HEK293 (cell line): ENCODE data around the gene TTLL3.
A peak's percentile ranks its signal among the peaks of the same experiment; 100 is the strongest.

Experiments
- CTCF ChIA-PET: fragments of 350-600 bp; formaldehyde crosslinking; extraction: SDS; loops from one replicate; lab custom pipeline; 2021; ENCODE audit warnings: antibody characterized with exemption; lab: Yijun Ruan, JAX
- POLR2A ChIA-PET: fragments of 300-600 bp; formaldehyde crosslinking; extraction: SDS; loops from one replicate; lab custom pipeline; 2020; ENCODE audit warnings: antibody characterized with exemption, inconsistent platforms; lab: Yijun Ruan, JAX
- H3K27ac ChIP-seq: fragments of 200-500 bp; sonication (Bioruptor generic); 2 replicates; pipeline ENCODE4 v1.5.1; 2014; ENCODE audit warnings: low read depth, low read length, control low read depth, inconsistent platforms; ENCODE audit errors: extremely low read depth
- H3K36me3 ChIP-seq, 2 experiments: fragments of 200-500 bp in 1 of 2; sonication (Bioruptor generic) in 1 of 2; 1 replicate in 1 of 2; 2 replicates in 1 of 2; pipeline ENCODE4 v1.5.1; 2014 to 2017; ENCODE audit warnings: inconsistent platforms in 2 of 2, low read length in 2 of 2; ENCODE audit not compliant: control insufficient read depth in 2 of 2, insufficient read depth in 1 of 2
- H3K4me1 ChIP-seq: fragments of 200-500 bp; sonication (Bioruptor generic); 2 replicates; pipeline ENCODE4 v1.5.1; 2014; ENCODE audit warnings: mild to moderate bottlenecking, low read length, inconsistent platforms; ENCODE audit not compliant: control insufficient read depth, insufficient read depth
- H3K4me3 ChIP-seq: 2 replicates; pipeline ENCODE4 v1.5.1; 2011; ENCODE audit warnings: low read depth, mild to moderate bottlenecking, control low read depth, low read length, moderate library complexity
- H3K9me3 ChIP-seq: fragments of 200-500 bp; sonication (Bioruptor generic); 2 replicates; pipeline ENCODE4 v1.5.1; 2014; ENCODE audit warnings: low read depth, low read length, inconsistent platforms; ENCODE audit not compliant: control insufficient read depth, insufficient read depth
- GLI4 ChIP-seq: fragments of 450-650 bp; formaldehyde crosslinking; IDR thresholded peaks from 2 replicates; pipeline ENCODE4 v1.5.1; 2016; ENCODE audit warnings: missing biosample characterization, missing genetic modification characterization
- SCRT2 ChIP-seq: fragments of 450-650 bp; formaldehyde crosslinking; IDR thresholded peaks from 2 replicates; pipeline ENCODE4 v1.5.1; 2016; ENCODE audit warnings: missing biosample characterization, missing genetic modification characterization
- ZIC2 ChIP-seq: fragments of 450-650 bp; formaldehyde crosslinking; IDR thresholded peaks from 2 replicates; pipeline ENCODE4 v1.5.1; 2016; ENCODE audit warnings: missing biosample characterization, missing genetic modification characterization
- ZNF24 ChIP-seq: fragments of 450-650 bp; formaldehyde crosslinking; IDR thresholded peaks from 2 replicates; pipeline ENCODE4 v1.5.1; 2016; ENCODE audit warnings: missing biosample characterization, missing genetic modification characterization
- ZNF394 ChIP-seq: fragments of 450-650 bp; formaldehyde crosslinking; IDR thresholded peaks from 2 replicates; pipeline ENCODE4 v1.5.1; 2016; ENCODE audit warnings: missing biosample characterization, missing genetic modification characterization, mild to moderate bottlenecking, moderate library complexity, borderline replicate concordance
- ZNF514 ChIP-seq: fragments of 450-650 bp; formaldehyde crosslinking; IDR thresholded peaks from 2 replicates; pipeline ENCODE4 v1.5.1; 2016; ENCODE audit warnings: missing biosample characterization, missing genetic modification characterization
- ZNF560 ChIP-seq: fragments of 450-650 bp; formaldehyde crosslinking; IDR thresholded peaks from 2 replicates; pipeline ENCODE4 v1.5.1; 2017; ENCODE audit warnings: missing biosample characterization, missing genetic modification characterization, borderline replicate concordance
- ZNF621 ChIP-seq: fragments of 450-650 bp; formaldehyde crosslinking; IDR thresholded peaks from 2 replicates; pipeline ENCODE4 v1.5.1; 2017; ENCODE audit warnings: missing biosample characterization, missing genetic modification characterization
- ZNF623 ChIP-seq: fragments of 450-650 bp; formaldehyde crosslinking; IDR thresholded peaks from 2 replicates; pipeline ENCODE4 v1.5.1; 2016; ENCODE audit warnings: missing biosample characterization, missing genetic modification characterization
- ZNF664 ChIP-seq: fragments of 450-650 bp; formaldehyde crosslinking; IDR thresholded peaks from 2 replicates; pipeline ENCODE4 v1.5.1; 2016; ENCODE audit warnings: missing biosample characterization, missing genetic modification characterization
- ZSCAN23 ChIP-seq: fragments of 450-650 bp; formaldehyde crosslinking; IDR thresholded peaks from 2 replicates; pipeline ENCODE4 v1.5.1; 2016; ENCODE audit warnings: missing biosample characterization, missing genetic modification characterization
- TF ChIP-seq, protein P1 (sequence below): fragments of 450-650 bp; formaldehyde crosslinking; IDR thresholded peaks from 2 replicates; pipeline ENCODE4 v1.5.1; 2016; ENCODE audit warnings: missing biosample characterization, missing genetic modification characterization

The TTLL3 gene

DNA sequence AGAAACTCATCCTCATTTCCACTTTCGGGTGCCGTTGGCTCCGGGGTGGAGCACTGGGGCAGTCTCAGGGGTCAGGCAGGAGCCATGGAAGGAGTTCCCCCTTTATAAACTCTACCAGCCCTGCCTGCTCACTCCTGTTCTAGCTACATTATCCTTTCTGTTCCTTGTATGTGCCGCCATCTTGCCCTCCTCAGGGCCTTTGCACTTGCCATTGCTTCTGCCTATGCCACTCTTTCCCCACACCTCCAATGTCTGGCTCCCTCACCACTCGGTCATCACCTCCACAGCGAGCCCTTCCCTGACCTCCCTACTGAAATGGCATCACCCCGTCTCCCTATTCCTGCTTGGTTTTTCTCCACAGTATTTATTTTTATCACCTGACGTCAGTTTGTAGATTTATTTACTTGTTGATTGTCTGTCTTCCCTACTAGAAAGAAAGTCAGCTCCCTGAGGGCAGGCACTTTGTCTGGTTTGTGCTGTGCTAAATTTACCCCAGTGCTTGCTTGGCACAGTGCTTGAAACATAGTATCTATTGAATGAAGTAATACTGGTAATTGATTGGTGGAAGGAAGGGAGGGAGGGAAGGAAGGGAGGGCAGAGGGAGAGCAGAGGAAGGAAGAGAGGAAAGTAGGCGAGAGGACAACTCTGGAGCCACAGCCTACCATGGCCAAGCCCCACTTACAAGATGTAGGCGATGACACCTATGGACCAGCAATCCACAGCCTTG, 49.1 kb upstream of the TTLL3 start:
- no peaks in the 10 kb centered on the region for H3K4me1 ChIP-seq
- peaks cover 16 to 80% of the 10 kb centered on the region in 2 experiments; a peak in 2 of 3 replicates for H3K36me3 ChIP-seq
- H3K4me3 ChIP-seq, result no peak overlapping the region
- no peak overlapping the region for H3K27ac ChIP-seq
- ChIA-PET CTCF (interaction anchor here (0.8 kb wide), 1 partner anchor 9 kb away, joined by 3 read pairs; the partner anchor contains the start of gene CAMK1), POLR2A (interaction anchor here (0.6 to 0.7 kb wide), 2 partner anchors 51 to 52 kb away, joined by 3 to 4 read pairs; no protein-coding TSS in a partner anchor)
- H3K9me3 ChIP-seq, result no peaks in the 10 kb centered on the region
- TF ChIP-seq ZNF623 (tag by site-specific recombination), result peak; percentile 91
- TF ChIP-seq GLI4 (tag by site-specific recombination), result no peak
- peak; percentile 31; the same call in 1 of the 2 replicates for TF ChIP-seq SCRT2 (tag by site-specific recombination)
- TF ChIP-seq ZNF621 (tag by site-specific recombination), result no peak

DNA sequence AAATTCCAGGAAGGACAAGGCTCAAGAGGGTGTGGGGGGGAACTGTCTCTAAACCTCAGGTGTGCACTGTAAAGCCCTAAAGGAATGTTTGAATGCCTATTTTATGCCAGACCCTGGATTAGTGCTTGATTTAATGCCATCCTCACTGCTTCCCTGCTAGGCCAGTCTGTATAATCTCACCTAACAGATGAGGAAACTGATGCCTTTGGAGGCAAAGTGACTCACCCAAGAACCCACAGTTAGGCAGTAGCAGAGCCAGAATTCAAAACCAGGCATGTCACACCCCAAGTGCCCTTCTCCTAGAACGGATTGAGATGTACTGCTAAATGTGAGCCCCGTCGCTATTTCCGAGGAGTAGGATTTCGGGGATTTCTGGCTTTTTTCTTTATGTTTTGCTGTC, 48.1 kb upstream of the TTLL3 start:
- H3K27ac ChIP-seq, result no peak overlapping the region
- no peak for TF ChIP-seq ZNF24
- TF ChIP-seq, protein P1, sequence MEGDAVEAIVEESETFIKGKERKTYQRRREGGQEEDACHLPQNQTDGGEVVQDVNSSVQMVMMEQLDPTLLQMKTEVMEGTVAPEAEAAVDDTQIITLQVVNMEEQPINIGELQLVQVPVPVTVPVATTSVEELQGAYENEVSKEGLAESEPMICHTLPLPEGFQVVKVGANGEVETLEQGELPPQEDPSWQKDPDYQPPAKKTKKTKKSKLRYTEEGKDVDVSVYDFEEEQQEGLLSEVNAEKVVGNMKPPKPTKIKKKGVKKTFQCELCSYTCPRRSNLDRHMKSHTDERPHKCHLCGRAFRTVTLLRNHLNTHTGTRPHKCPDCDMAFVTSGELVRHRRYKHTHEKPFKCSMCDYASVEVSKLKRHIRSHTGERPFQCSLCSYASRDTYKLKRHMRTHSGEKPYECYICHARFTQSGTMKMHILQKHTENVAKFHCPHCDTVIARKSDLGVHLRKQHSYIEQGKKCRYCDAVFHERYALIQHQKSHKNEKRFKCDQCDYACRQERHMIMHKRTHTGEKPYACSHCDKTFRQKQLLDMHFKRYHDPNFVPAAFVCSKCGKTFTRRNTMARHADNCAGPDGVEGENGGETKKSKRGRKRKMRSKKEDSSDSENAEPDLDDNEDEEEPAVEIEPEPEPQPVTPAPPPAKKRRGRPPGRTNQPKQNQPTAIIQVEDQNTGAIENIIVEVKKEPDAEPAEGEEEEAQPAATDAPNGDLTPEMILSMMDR (tag by site-specific recombination), result no peak
- no peak for TF ChIP-seq ZSCAN23
- TF ChIP-seq ZNF394 (tag by site-specific recombination), result no peak
- peak; percentile 92 for TF ChIP-seq ZNF664 (tag by site-specific recombination)
- TF ChIP-seq, all 188 proteins: peak for 1
- peaks cover 16 to 78% of the 10 kb centered on the region in 2 experiments; a peak in 2 of 3 replicates for H3K36me3 ChIP-seq
- ChIA-PET POLR2A (no interaction called here), CTCF (interaction anchor here (1.5 kb wide), 1 partner anchor 259 kb away, joined by 3 read pairs; no protein-coding TSS in a partner anchor)
- no peaks in the 10 kb centered on the region for H3K9me3 ChIP-seq
- no peaks in the 10 kb centered on the region for H3K4me1 ChIP-seq
- no peak overlapping the region for H3K4me3 ChIP-seq

DNA sequence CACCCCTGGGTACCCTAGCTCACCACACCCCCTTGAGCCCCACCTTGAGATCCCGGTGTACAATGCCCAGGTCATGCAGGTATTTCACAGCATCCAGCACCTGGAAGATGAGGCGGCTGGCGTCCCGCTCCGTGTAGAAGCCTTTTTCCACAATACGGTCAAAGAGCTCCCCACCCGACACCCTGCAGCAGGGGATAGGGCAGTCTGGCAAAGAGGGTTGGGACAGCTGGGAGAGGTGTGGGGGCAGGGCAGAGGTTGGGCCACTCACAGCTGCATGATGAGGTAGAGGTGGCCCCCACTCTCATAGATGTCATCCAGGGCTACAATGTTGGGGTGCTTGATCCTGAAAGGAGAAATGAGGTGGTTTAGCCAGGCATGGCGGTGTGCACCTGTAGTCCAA, 47.2 kb upstream of the TTLL3 start:
- ChIA-PET CTCF (interaction anchor here (0.7 to 1.5 kb wide), 2 partner anchors 23 to 260 kb away, joined by 3 to 4 read pairs; no protein-coding TSS in a partner anchor), POLR2A (interaction anchor here (1.6 kb wide), 1 partner anchor 13 kb away, joined by 7 read pairs; the partner anchor contains the start of gene OGG1)
- Histone ChIP-seq H3K9me3 (no peaks in the 10 kb centered on the region), H3K27ac (no peak overlapping the region), H3K4me1 (no peaks in the 10 kb centered on the region), H3K4me3 (no peak overlapping the region), H3K36me3 (peaks cover 16 to 76% of the 10 kb centered on the region in 2 experiments; a peak in 2 of 3 replicates)
- no peak for TF ChIP-seq ZNF514 (tag by site-specific recombination)

DNA sequence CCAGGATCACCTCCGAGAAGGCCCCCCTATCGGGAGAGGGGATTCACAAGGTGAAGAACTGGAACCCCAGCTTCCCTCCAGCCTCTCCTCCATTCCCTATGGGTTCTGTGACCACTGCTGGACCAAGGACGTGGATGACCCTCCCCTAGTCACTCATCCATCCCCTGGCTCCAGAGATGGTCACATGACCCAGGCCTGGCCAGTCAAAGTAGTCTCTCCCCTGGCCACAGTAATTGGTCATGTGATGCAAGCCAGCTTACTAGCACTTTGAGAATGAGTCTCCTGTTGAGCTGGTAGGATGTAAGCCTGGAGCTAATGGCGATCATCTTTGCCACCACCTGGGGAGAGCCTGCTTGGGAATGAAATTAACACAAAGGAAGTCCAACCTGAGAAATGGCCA, 44.2 kb upstream of the TTLL3 start:
- H3K9me3 ChIP-seq, result no peaks in the 10 kb centered on the region
- no peak overlapping the region for H3K4me3 ChIP-seq
- H3K4me1 ChIP-seq, result peaks cover 9% of the 10 kb centered on the region
- TF ChIP-seq ZIC2 (peak; percentile 77), ZNF560 (tag by site-specific recombination) (no peak), SCRT2 (tag by site-specific recombination) (peak; percentile 42)
- POLR2A ChIA-PET, result interaction anchor here (1.6 kb wide), 1 partner anchor 16 kb away, joined by 3 read pairs; the partner anchor contains the start of gene OGG1
- H3K27ac ChIP-seq, result no peak overlapping the region
- CTCF ChIA-PET, result interaction anchor here (0.6 kb wide), 1 partner anchor 264 kb away, joined by 3 read pairs; no protein-coding TSS in a partner anchor
- peaks cover 8 to 50% of the 10 kb centered on the region in 2 experiments; a peak in 2 of 3 replicates for H3K36me3 ChIP-seq
